Raji (cell line): Measurements from ENCODE around the gene PCSK5.

Source experiments
- POLR2A ChIP-seq: IDR thresholded peaks from 2 replicates; pipeline ENCODE4 v1.6.1; 2011; ENCODE audit warnings: low read depth, low read length, control low read depth; ENCODE audit not compliant: insufficient read depth

Gene PCSK5

DNA sequence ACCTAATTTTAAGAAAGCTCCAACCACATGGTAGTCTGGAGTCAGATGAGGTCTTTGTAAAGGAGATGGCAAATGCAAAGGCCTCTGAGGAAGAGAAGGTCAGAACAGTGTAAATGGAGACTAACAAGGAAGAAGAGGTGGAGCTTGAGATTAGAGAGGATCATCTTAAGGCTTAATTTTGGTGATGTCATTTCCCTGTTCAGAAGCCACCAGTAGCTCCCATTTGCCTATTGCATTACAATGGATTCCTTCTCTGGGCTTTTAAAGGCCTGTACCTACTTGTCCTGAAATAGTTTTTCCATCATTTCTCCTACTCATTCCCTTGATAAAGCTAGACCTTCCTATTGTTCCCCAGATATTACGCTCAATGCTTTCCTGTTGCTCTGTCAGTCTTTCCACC, 16.1 kb downstream of the PCSK5 start:
- TF ChIP-seq POLR2A: no peak

DNA sequence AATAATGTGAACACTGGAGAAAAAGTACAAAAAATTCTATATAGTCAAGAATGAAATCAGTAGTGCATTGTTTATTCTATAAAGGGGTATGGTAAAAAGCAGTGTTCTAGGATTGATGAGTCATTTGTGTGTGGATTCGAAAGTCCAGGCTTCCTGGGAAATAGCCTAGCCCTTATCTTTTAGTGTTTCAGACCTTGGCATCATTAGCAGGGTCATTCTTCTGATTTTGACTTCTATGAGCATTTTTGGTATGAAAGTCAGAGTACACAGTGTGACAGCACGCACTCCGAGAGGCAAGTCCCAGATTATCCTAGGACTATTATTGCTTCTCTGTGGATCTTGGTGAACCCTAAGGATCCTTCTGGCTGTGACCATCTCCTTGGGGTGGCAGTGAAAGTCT, 16.9 kb downstream of the PCSK5 start:
- TF ChIP-seq POLR2A: no peak

DNA sequence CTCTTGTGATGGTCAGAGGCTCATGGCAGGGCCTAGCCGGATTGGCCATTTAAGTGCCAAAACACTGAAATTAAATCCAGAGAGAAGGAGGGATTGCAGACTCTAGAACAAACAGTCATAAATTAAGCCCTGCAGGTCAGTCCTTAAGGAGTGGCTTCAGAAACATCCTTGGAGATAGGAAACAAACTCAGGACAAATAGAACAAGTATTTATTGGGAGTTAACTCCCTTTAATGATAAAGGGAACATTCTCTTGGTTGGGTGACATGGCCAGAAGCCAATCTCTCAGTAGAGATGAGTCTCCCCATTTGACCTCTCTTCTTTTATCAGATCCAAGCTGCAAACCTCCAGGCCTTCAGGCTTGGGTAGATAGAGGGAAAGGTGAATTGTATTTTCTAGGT, 17.4 kb downstream of the PCSK5 start:
- TF ChIP-seq POLR2A: no peak

- no peak for TF ChIP-seq POLR2A
Measured at GRCh38 chr9:75909776-75910175, 19.3 kb downstream of the PCSK5 start.

DNA sequence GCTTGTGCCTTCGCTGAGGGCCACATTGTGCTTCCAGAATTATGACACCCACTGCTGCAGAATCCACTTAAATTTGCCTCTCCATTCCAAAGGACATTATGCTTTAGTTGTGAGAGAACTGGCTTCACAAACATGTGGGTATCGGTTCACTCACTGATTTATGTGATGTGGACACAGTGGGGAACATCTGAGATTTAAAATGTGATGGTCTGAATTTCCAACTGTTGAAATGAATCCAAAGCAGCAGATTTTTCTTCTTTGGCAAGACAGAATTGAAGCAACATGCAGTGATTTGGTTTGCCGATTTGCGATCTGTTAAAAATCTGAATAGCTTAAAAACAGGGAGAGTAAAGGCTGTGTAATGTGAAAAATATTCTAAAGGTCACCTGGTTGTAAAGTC, 20.3 kb downstream of the PCSK5 start:
- no peak for TF ChIP-seq POLR2A

DNA sequence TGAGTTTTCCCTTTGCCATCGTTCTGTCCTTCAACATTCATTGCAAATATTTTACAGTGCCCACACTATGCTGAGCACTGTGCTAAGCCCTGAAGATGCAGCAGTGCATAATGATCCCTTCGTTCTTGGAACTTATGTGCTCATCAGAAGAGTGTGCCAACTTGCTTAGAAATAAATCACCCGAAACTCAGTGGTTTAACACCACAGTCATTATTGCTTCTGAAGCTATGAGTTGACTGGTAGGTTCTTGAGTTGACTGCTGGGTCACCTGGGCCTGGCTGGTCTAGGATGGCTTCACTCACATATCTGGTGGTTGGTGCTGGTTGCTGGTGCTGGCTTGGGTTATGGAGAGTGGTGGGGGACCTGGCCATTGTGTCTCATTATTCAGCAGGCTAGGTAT, 20.9 kb downstream of the PCSK5 start:
- no peak for TF ChIP-seq POLR2A

DNA sequence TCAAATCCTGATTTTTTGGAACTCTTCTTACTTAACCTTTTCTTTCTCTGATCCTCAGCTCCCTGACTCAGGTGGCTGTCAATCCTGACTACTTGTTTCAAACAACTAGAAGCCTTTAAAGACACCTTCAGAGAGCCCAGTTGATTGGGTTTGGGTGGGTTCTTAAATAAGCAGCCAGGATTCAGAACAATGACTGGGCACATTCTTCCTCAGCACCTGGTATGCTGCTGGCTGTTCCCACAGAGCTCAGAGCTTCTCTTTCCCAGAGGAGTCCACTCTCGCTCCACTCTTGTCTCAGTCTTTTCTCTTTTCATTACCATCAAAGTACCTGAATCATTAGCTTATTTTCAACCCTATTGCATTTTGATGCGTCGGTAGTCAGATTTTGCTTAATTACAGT, 22.5 kb downstream of the PCSK5 start:
- TF ChIP-seq POLR2A: no peak

DNA sequence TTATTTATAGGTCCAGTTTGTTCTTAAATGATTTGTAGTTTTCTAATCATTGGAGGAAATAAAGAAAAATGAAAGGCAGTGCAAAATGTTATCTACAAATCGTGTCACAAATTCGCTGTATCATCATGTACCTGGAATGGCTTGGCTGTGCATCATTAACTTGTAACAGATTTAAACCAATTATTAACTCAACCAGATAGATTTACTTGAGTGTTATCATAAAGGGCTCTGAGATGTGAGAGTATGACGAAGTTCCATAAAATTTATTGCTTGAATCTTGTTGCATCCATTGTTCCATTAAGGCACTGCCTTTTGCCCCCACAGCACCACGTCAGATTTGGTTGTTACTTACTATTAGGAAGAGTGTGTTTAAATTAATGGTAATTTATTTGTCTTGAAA, 23.5 kb downstream of the PCSK5 start:
- no peak for TF ChIP-seq POLR2A

- no peak for TF ChIP-seq POLR2A
Measured at GRCh38 chr9:75914883-75915452, 24.5 kb downstream of the PCSK5 start.

GRCh38 chr9:75918154-75918553, 27.7 kb downstream of the PCSK5 start:
- TF ChIP-seq POLR2A: no peak

DNA sequence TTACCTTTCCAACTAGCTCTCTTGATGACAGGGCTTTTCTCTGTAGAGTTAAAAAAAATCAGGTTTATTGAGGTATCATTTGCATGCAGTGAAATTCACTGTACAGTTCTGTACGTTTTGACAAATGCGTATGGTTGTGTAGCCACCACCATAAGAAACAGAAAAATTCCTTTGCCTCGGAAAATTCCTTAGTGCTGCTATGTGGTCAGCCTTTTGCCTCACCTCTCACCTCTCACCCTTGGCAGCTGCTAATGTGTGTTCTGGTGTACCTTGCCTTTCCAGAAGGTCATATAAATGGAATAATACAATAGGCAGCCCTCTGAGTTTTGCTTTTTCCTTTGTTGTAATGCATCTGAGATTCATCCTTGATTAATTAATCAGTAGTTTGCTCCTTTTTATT, 28.4 kb downstream of the PCSK5 start:
- no peak for TF ChIP-seq POLR2A

- no peak for TF ChIP-seq POLR2A
Measured at GRCh38 chr9:75921391-75922127, 31.1 kb downstream of the PCSK5 start.

GRCh38 chr9:75926385-75926784, 35.9 kb downstream of the PCSK5 start:
- TF ChIP-seq POLR2A: no peak

- TF ChIP-seq POLR2A: no peak
Measured at GRCh38 chr9:75927356-75927755, 36.9 kb downstream of the PCSK5 start.

DNA sequence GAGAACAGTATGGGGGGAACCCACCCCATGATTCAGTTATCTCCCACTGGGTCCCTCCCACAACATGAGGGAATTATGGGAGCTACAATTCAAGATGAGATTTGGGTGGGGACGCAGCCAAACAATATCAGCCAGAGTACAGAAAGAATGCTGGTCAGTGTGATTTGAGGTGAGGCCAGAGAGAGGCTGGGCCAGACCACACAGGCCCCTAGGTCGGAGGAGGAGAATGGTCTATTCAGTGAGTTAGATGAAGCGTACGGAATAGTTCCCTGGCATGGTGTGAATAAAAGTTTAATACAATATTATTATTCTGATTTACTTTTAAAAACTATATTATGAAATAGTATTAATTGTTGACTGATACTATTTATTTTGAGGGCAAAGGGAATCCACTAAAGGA, 39.7 kb downstream of the PCSK5 start:
- no peak for TF ChIP-seq POLR2A

DNA sequence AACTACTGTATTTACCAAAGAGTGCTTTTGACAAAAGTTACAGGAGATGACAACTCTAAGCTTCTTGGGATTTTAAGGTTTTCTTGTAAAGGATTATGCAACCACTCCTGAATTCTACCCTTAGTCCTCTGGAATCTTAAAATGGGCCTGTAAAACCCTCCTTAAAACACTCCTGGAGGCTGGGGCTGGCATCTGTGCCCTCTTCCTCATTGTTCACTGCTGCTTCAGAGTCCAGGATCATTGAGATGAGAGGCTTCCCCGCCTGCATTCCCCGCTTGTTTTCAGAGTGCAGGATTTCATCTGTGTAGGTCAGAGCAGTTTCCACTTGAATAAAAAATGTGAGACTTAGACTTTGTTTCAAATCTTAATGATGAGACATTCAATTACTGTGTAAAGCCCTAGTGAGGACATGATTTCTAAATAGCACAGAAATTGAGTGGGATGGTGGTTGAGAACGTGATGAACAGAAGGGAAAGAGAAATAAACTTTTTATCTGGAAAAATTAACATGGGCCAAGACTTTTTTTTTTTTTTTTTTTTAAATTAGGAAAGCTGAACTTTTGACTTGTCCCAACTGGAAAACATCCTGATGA, 40.4 kb downstream of the PCSK5 start:
- no peak for TF ChIP-seq POLR2A
